IPS-18c (cell line): ENCODE data around the gene FOXB2.
"Not testable (repeated sequence)": the region's sequence is repeated elsewhere in the genome, so short reads cannot be mapped to it uniquely, and the experiment has no call there.

Experiments
- H3K4me3 ChIP-seq: 2 replicates; pipeline ENCODE4 v1.7.0; 2013; ENCODE audit warnings: low read depth, mild to moderate bottlenecking, low read length, moderate library complexity; ENCODE audit not compliant: insufficient read depth
- H3K9me3 ChIP-seq: one replicate; pipeline ENCODE4 v1.6.1; 2013; ENCODE audit warnings: mild to moderate bottlenecking, low read length, moderate library complexity; ENCODE audit not compliant: control insufficient read depth, insufficient read depth

Gene FOXB2

GRCh38 chr9:77019236-77019925, at the start of gene FOXB2:
Gene FOXB2 (plus strand): TSS chr9:77019655. CDS start chr9:77019655, 0 bp downstream.
- Histone ChIP-seq H3K9me3 (peaks cover 5% of the 10 kb centered on the region), H3K4me3 (peak within 1 kb of the TSS; percentile 56)

GRCh38 chr9:76969716-76970115, 49.7 kb upstream of the FOXB2 start:
- no peak overlapping the region for H3K4me3 ChIP-seq
- H3K9me3 ChIP-seq, result no peaks in the 10 kb centered on the region

GRCh38 chr9:76978831-76979230, 40.6 kb upstream of the FOXB2 start:
- not testable (repeated sequence) for H3K9me3 ChIP-seq, H3K4me3 ChIP-seq

GRCh38 chr9:76980566-76980965, 38.9 kb upstream of the FOXB2 start:
- no peak overlapping the region for H3K4me3 ChIP-seq
- no peaks in the 10 kb centered on the region for H3K9me3 ChIP-seq

GRCh38 chr9:76984486-76984885, 35.0 kb upstream of the FOXB2 start:
- no peak overlapping the region for H3K4me3 ChIP-seq
- no peaks in the 10 kb centered on the region for H3K9me3 ChIP-seq

GRCh38 chr9:76985581-76985980, 33.9 kb upstream of the FOXB2 start:
- Histone ChIP-seq H3K4me3 (no peak overlapping the region), H3K9me3 (no peaks in the 10 kb centered on the region)

- Histone ChIP-seq H3K9me3 (no peaks in the 10 kb centered on the region), H3K4me3 (no peak overlapping the region)
These were observed 31.8 kb upstream of the FOXB2 start for GRCh38 chr9:76987594-76988200.

GRCh38 chr9:76988941-76989340, 30.5 kb upstream of the FOXB2 start:
- Histone ChIP-seq H3K4me3 (no peak overlapping the region), H3K9me3 (no peaks in the 10 kb centered on the region)

- Histone ChIP-seq H3K9me3 (no peaks in the 10 kb centered on the region), H3K4me3 (no peak overlapping the region)
These were observed 30.0 kb upstream of the FOXB2 start for GRCh38 chr9:76989501-76989900.

GRCh38 chr9:76996700-76997099, 22.8 kb upstream of the FOXB2 start:
- H3K9me3 ChIP-seq, result no peaks in the 10 kb centered on the region

GRCh38 chr9:76999261-76999660, 20.2 kb upstream of the FOXB2 start:
- Histone ChIP-seq H3K4me3 (no peak overlapping the region), H3K9me3 (peaks cover 2% of the 10 kb centered on the region)

More at GRCh38 chr9:76996700-76997099, 22.8 kb upstream of the FOXB2 start:
- H3K4me3 ChIP-seq, result no peak overlapping the region

- no peak overlapping the region for H3K4me3 ChIP-seq
- peaks cover 2% of the 10 kb centered on the region for H3K9me3 ChIP-seq
These were observed 19.1 kb upstream of the FOXB2 start for GRCh38 chr9:77000330-77000729.

- Histone ChIP-seq H3K9me3 (peaks cover 2% of the 10 kb centered on the region), H3K4me3 (no peak overlapping the region)
These were observed 16.1 kb upstream of the FOXB2 start for GRCh38 chr9:77003366-77003765.

- H3K4me3 ChIP-seq, result no peak overlapping the region
- peaks cover 2% of the 10 kb centered on the region for H3K9me3 ChIP-seq
These were observed 14.2 kb upstream of the FOXB2 start for GRCh38 chr9:77005216-77005615.

- H3K4me3 ChIP-seq, result no peak overlapping the region
- no peaks in the 10 kb centered on the region for H3K9me3 ChIP-seq
These were observed 8.9 kb upstream of the FOXB2 start for GRCh38 chr9:77010527-77010926.

GRCh38 chr9:77011973-77012821, 7.3 kb upstream of the FOXB2 start:
- peak overlapping the region; percentile 46 for H3K4me3 ChIP-seq
- H3K9me3 ChIP-seq, result peaks cover 3% of the 10 kb centered on the region

GRCh38 chr9:77013206-77013931, 6.1 kb upstream of the FOXB2 start:
- Histone ChIP-seq H3K9me3 (peaks cover 5% of the 10 kb centered on the region), H3K4me3 (no peak overlapping the region)
